Endothelial cell (in vitro differentiated cells): ENCODE data around the gene FTO. TPM values are rescaled to one million over a fixed set of nuclear protein-coding genes. Genes with fewer than 3 reads are reported as not detected.

Experiments
- DNase-seq: peaks from one replicate; pipeline ENCODE4 v3.0.0; 2021; ENCODE audit warnings: low spot score
- H3K27ac Mint-ChIP-seq: one replicate; pipeline ENCODE4 v1.8.0; 2021; ENCODE audit warnings: mixed read lengths, inconsistent platforms; ENCODE audit not compliant: unreplicated experiment
- H3K27me3 Mint-ChIP-seq: one replicate; pipeline ENCODE4 v1.8.0; 2021; ENCODE audit warnings: mild to moderate bottlenecking, moderate library complexity, mixed read lengths, inconsistent platforms; ENCODE audit not compliant: unreplicated experiment
- H3K36me3 Mint-ChIP-seq: one replicate; pipeline ENCODE4 v1.8.0; 2021; ENCODE audit warnings: mild to moderate bottlenecking, low read depth, mixed read lengths, inconsistent platforms; ENCODE audit not compliant: unreplicated experiment
- H3K4me1 Mint-ChIP-seq: one replicate; pipeline ENCODE4 v1.8.0; 2021; ENCODE audit warnings: mild to moderate bottlenecking, mixed read lengths, inconsistent platforms; ENCODE audit not compliant: unreplicated experiment
- H3K4me3 Mint-ChIP-seq: one replicate; pipeline ENCODE4 v1.8.0; 2021; ENCODE audit warnings: mild to moderate bottlenecking, mixed read lengths, inconsistent platforms; ENCODE audit not compliant: unreplicated experiment
- H3K9me3 Mint-ChIP-seq: one replicate; pipeline ENCODE4 v1.8.0; 2021; ENCODE audit warnings: mixed read lengths, inconsistent platforms; ENCODE audit not compliant: unreplicated experiment
- CTCF ChIP-seq: fragments of 200-600 bp; sonication (generic); IDR thresholded peaks from one replicate; pipeline ENCODE4 v1.5.0; 2021; ENCODE audit warnings: antibody characterized with exemption; ENCODE audit not compliant: unreplicated experiment
- total RNA-seq: library from RNA; stranded (reverse); fragmentation: NEBNext Ultra II Directional; extraction: Animal tissue kit (Norgen Biotek cat#: 25700); gene quantifications from one replicate; pipeline ENCODE4 v1.2.1, GENCODE V29; 2021; ENCODE audit not compliant: unreplicated experiment

FTO gene
- total RNA-seq, 1 donor from 2014 or later: 83.8 TPM

- no peak for TF ChIP-seq CTCF
- H3K9me3 Mint-ChIP-seq: no peaks in the 10 kb centered on the region
- H3K27me3 Mint-ChIP-seq: peaks cover 5% of the 10 kb centered on the region
- H3K4me3 Mint-ChIP-seq: no peak overlapping the region
- peaks cover 14% of the 10 kb centered on the region for H3K4me1 Mint-ChIP-seq
- DNase-seq: no peak
- no peaks in the 10 kb centered on the region for H3K36me3 Mint-ChIP-seq
- no peak overlapping the region for H3K27ac Mint-ChIP-seq
Observed at GRCh38 chr16:53707671-53708070, 3.7 kb downstream of the FTO start.

- no peak overlapping the region for H3K4me3 Mint-ChIP-seq
- peaks cover 14% of the 10 kb centered on the region for H3K4me1 Mint-ChIP-seq
- H3K36me3 Mint-ChIP-seq: no peaks in the 10 kb centered on the region
- H3K27me3 Mint-ChIP-seq: peaks cover 5% of the 10 kb centered on the region
- TF ChIP-seq CTCF: no peak
- no peak for DNase-seq
- no peaks in the 10 kb centered on the region for H3K9me3 Mint-ChIP-seq
- no peak overlapping the region for H3K27ac Mint-ChIP-seq
Observed at GRCh38 chr16:53708490-53708889, 4.5 kb downstream of the FTO start.

GRCh38 chr16:53711390-53711789 is 7.4 kb downstream of the FTO start:
- no peaks in the 10 kb centered on the region for H3K36me3 Mint-ChIP-seq
- no peak overlapping the region for H3K27ac Mint-ChIP-seq
- no peak overlapping the region for H3K4me3 Mint-ChIP-seq
- DNase-seq: no peak
- TF ChIP-seq CTCF: no peak
- peaks cover 7% of the 10 kb centered on the region for H3K4me1 Mint-ChIP-seq
- no peaks in the 10 kb centered on the region for H3K27me3 Mint-ChIP-seq
- H3K9me3 Mint-ChIP-seq: no peaks in the 10 kb centered on the region

GRCh38 chr16:53712065-53712464 is 8.1 kb downstream of the FTO start:
- Mint-ChIP-seq H3K9me3 (no peaks in the 10 kb centered on the region), H3K36me3 (no peaks in the 10 kb centered on the region), H3K4me3 (no peak overlapping the region), H3K27me3 (no peaks in the 10 kb centered on the region), H3K4me1 (peaks cover 7% of the 10 kb centered on the region), H3K27ac (no peak overlapping the region)
- no peak for DNase-seq
- TF ChIP-seq CTCF: no peak

- TF ChIP-seq CTCF: no peak
- no peak overlapping the region for H3K4me3 Mint-ChIP-seq
- no peak overlapping the region for H3K27ac Mint-ChIP-seq
- H3K4me1 Mint-ChIP-seq: peaks cover 7% of the 10 kb centered on the region
- H3K36me3 Mint-ChIP-seq: no peaks in the 10 kb centered on the region
- DNase-seq: no peak
- H3K9me3 Mint-ChIP-seq: no peaks in the 10 kb centered on the region
- H3K27me3 Mint-ChIP-seq: no peaks in the 10 kb centered on the region
Observed at GRCh38 chr16:53713403-53714204, 9.6 kb downstream of the FTO start.
